HG03521 (cell line): ENCODE measurements around the gene PPP2R1B.
A peak's percentile ranks its signal among the peaks of the same experiment; 100 is the strongest.
"Not testable (repeated sequence)": the region's sequence is repeated elsewhere in the genome, so short reads cannot be mapped to it uniquely, and the experiment has no call there.

ENCODE experiments used
- ATAC-seq: cut with Tn5 transposase; IDR thresholded peaks from one replicate; pipeline ENCODE4 v1.9.1; 2021; ENCODE audit warnings: mild to moderate bottlenecking, moderate library complexity; ENCODE audit not compliant: unreplicated experiment

The PPP2R1B gene

GRCh38 chr11:111784311-111784710 lies 18.1 kb upstream of the PPP2R1B start:
- not testable (repeated sequence) for ATAC-seq

- ATAC-seq = no peak
These were observed 16.0 kb upstream of the PPP2R1B start for GRCh38 chr11:111782109-111782741.

GRCh38 chr11:111779118-111779517 lies 12.9 kb upstream of the PPP2R1B start:
- no peak for ATAC-seq

GRCh38 chr11:111778047-111778558 lies 11.9 kb upstream of the PPP2R1B start:
- ATAC-seq = no peak

GRCh38 chr11:111777094-111778046 lies 11.2 kb upstream of the PPP2R1B start:
- ATAC-seq = peak; percentile 53

- peak; percentile 91 for ATAC-seq
These were observed 10.4 kb upstream of the PPP2R1B start for GRCh38 chr11:111776398-111777093.

- no peak for ATAC-seq
These were observed 8.9 kb upstream of the PPP2R1B start for GRCh38 chr11:111774955-111775710.

- ATAC-seq = no peak
These were observed 6.3 kb upstream of the PPP2R1B start for GRCh38 chr11:111772535-111772934.

GRCh38 chr11:111771205-111771604 lies 5.0 kb upstream of the PPP2R1B start:
- ATAC-seq = not testable (repeated sequence)

GRCh38 chr11:111770581-111771134 lies 4.5 kb upstream of the PPP2R1B start:
- ATAC-seq = no peak

GRCh38 chr11:111766834-111767142 lies 599 bp upstream of the PPP2R1B start:
- ATAC-seq = no peak

- peak; percentile 27 for ATAC-seq
These were observed 737 bp downstream of the PPP2R1B start for GRCh38 chr11:111765320-111765983.

GRCh38 chr11:111764621-111765020 lies 1.6 kb downstream of the PPP2R1B start:
- ATAC-seq = no peak

GRCh38 chr11:111762981-111763643 lies 3.1 kb downstream of the PPP2R1B start:
- no peak for ATAC-seq

GRCh38 chr11:111762526-111762925 lies 3.7 kb downstream of the PPP2R1B start:
- ATAC-seq = no peak

- no peak for ATAC-seq
These were observed 5.2 kb downstream of the PPP2R1B start for GRCh38 chr11:111761036-111761435.

GRCh38 chr11:111759778-111760407 lies 6.3 kb downstream of the PPP2R1B start:
- ATAC-seq = no peak

- no peak for ATAC-seq
These were observed 6.8 kb downstream of the PPP2R1B start for GRCh38 chr11:111759376-111759775.

GRCh38 chr11:111756097-111756496 lies 10.1 kb downstream of the PPP2R1B start:
- ATAC-seq = no peak
